Esophagus squamous epithelium (tissue), 5 donors: Measurements from ENCODE around the gene ZMYND10. TPM values are rescaled to one million over a fixed set of nuclear protein-coding genes. Genes with fewer than 3 reads are reported as not detected.
A peak's percentile ranks its signal among the peaks of the same experiment; 100 is the strongest.
"Not testable (repeated sequence)": the region's sequence is repeated elsewhere in the genome, so short reads cannot be mapped to it uniquely, and the experiment has no call there.

Source experiments
- DNase-seq: peaks from one replicate; lab custom pipeline; 2025; lab: John Stamatoyannopoulos, UW
- H3K27ac ChIP-seq, 4 donors: fragments of 200-600 bp; sonication (generic); one replicate each; pipeline ENCODE4 v1.5.1; 2016 to 2019; ENCODE audit warnings: mild to moderate bottlenecking in 1 of 4
- H3K27me3 ChIP-seq, 4 donors: fragments of 200-600 bp; sonication (generic); 1 replicate in 3 of 4; 2 replicates in 1 of 4; pipeline versions ENCODE4 v1.5.1 to v1.6.0; 2017 to 2021; ENCODE audit warnings: antibody characterized with exemption in 1 of 4
- H3K36me3 ChIP-seq, 3 donors: fragments of 200-600 bp; sonication (generic); one replicate each; pipeline ENCODE4 v1.5.1; 2016 to 2019
- H3K4me1 ChIP-seq, 3 donors: fragments of 200-600 bp; sonication (generic); one replicate each; pipeline ENCODE4 v1.5.1; 2017 to 2019
- H3K4me3 ChIP-seq, 4 donors: fragments of 200-600 bp; sonication (generic); 1 replicate in 3 of 4; 2 replicates in 1 of 4; pipeline ENCODE4 v1.5.1; 2016 to 2019; ENCODE audit warnings: mild to moderate bottlenecking in 2 of 4, moderate library complexity in 1 of 4
- H3K9me3 ChIP-seq, 3 donors: fragments of 200-600 bp; sonication (generic); one replicate each; pipeline ENCODE4 v1.5.1; 2016 to 2019
- POLR2A ChIP-seq, 4 donors: fragments of 450-650 bp; IDR thresholded peaks; one replicate each; pipeline ENCODE4 v1.6.1; 2017; ENCODE audit warnings: antibody characterized with exemption in 4 of 4, mild to moderate bottlenecking in 4 of 4, moderate library complexity in 3 of 4
- WGBS, 2 donors: methylation state at CpG; one replicate each; pipeline ENCODE4 v1.1.5; 2018; 5-methylcytosine and 5-hydroxymethylcytosine counted together
- intact Hi-C: fragments of 100-400 bp; cut with DNase I; formaldehyde crosslinking; loops from one replicate; pipeline ENCODE4 v1.15.0; 2022
- total RNA-seq, 4 donors: library from RNA; depleted of rRNA; stranded (reverse); fragments of >200 nt; gene quantifications; one replicate each; pipeline ENCODE4 v1.1.0, GENCODE V29; 2016
- TF ChIP-seq, protein P1 (sequence below), 6 experiments: fragments of 450-650 bp in 4 of 6; fragments of 200-600 bp in 2 of 6; sonication (generic) in 2 of 6; IDR thresholded peaks; one replicate each; pipeline ENCODE4 v1.5.1; 2016 to 2019; ENCODE audit warnings: antibody characterized with exemption in 6 of 6, mild to moderate bottlenecking in 4 of 6, moderate library complexity in 4 of 6
- donor health status: DM: yes; HTN: yes; CAD: no.

ZMYND10 gene
- total RNA-seq, 4 donors from 2014 or later, result 1.1 TPM; not detected in 3

DNA sequence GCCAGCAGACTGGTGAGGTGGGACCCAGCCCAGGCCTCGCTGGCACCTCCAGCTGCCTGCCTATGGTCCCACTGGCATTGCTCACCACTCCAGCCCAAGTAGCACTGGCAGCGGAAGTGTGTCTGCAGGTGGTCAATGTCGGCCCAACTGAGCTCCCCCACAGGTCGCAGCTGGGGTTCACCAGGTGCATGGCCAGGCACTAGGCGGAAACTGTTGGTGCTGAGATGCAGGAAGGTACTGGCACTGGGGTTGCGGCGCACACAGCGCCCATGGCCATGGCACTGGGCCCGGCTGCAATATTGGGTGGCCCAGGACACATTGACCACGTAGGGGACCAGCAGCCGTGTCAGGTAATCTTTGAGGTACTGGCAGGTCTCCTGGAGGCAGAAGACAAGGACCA lies 27.4 kb downstream of the ZMYND10 start:
- Histone ChIP-seq H3K27ac (peak overlapping the region; percentile 93 to 98 (median 96)), H3K4me3 (peak overlapping the region in 2 of 4 donors; percentile 91 to 98), H3K4me1 (peaks cover 58 to 93% (median 63%) of the 10 kb centered on the region in 3 donors), H3K36me3 (peaks cover 0 to 39% (median 11%) of the 10 kb centered on the region in 3 donors), H3K27me3 (no peaks in the 10 kb centered on the region), H3K9me3 (no peaks in the 10 kb centered on the region)
- 72% methylated on average over 7 of the region's 11 CpGs; no CpG with 5 or more reads in 1 of the 2 donors for WGBS, 2 donors
- TF ChIP-seq, protein P1, sequence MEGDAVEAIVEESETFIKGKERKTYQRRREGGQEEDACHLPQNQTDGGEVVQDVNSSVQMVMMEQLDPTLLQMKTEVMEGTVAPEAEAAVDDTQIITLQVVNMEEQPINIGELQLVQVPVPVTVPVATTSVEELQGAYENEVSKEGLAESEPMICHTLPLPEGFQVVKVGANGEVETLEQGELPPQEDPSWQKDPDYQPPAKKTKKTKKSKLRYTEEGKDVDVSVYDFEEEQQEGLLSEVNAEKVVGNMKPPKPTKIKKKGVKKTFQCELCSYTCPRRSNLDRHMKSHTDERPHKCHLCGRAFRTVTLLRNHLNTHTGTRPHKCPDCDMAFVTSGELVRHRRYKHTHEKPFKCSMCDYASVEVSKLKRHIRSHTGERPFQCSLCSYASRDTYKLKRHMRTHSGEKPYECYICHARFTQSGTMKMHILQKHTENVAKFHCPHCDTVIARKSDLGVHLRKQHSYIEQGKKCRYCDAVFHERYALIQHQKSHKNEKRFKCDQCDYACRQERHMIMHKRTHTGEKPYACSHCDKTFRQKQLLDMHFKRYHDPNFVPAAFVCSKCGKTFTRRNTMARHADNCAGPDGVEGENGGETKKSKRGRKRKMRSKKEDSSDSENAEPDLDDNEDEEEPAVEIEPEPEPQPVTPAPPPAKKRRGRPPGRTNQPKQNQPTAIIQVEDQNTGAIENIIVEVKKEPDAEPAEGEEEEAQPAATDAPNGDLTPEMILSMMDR (IDR thresholded peaks at IDR 0.05), result no peak
- TF ChIP-seq POLR2A (IDR thresholded peaks at IDR 0.05), result no peak
- intact Hi-C loops, result no loop called here
- no peak for DNase-seq

DNA sequence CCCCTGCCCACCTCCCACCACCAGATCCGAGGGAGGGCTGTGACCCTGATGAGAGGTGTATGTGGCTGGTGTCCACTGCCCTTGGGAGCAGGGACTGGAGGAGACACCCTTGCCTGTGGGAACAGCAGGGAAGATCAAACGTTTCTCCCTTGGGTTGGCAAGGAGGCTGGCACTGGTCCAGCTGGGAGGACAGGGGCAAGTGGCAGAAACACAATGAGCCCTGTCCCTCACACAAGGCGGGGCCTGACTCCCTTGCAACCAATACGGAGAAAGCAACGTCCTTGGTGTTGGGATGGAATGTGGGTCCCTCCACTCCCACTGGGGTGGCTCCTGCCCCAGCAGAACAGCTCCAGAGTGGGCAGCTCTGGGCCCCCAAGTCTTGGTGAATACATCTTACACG lies 28.2 kb downstream of the ZMYND10 start:
- Histone ChIP-seq H3K4me1 (peaks cover 51 to 90% (median 56%) of the 10 kb centered on the region in 3 donors), H3K4me3 (peak overlapping the region in 2 of 4 donors; percentile 19 to 91)

DNA sequence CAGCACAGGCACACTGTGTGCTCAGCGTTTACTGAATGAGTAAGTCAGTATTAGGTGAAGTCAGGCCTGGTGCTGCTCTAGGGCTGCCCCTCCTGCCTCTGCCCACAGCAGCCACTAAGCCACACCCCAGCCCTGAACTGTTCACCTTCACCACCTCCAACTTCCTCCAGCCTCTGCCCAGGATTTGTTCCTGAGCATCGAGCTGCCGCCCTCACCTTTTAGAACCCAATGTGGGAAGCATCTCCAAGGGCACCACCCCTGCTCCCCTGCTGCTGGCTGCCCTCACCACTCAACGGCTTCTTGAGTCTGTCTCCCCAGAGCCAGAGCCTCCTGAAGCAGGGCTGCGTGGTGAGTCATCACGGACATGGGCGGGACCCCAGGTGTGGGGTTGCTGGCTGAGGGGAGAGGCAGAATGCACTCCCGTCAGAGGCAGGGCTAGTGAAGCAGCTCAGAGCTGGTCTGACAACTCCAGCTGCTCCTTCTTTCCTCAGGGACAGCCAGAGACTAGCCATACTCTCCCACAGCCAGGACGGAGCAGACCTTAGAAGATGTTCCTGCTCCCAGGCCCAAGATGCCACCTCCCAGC lies 28.8 kb downstream of the ZMYND10 start:
- Histone ChIP-seq H3K27ac (peak overlapping the region; percentile 93 to 98 (median 96)), H3K27me3 (no peaks in the 10 kb centered on the region), H3K4me3 (peak overlapping the region in 2 of 4 donors; percentile 6 to 19), H3K9me3 (no peaks in the 10 kb centered on the region), H3K36me3 (peaks cover 0 to 39% (median 11%) of the 10 kb centered on the region in 3 donors), H3K4me1 (peaks cover 46 to 90% (median 51%) of the 10 kb centered on the region in 3 donors)
- intact Hi-C loops, result no loop called here
- WGBS, 2 donors, result 27 to 38% methylated on average over 2 to 4 of the region's 9 CpGs
- DNase-seq, result no peak
- TF ChIP-seq POLR2A (IDR thresholded peaks at IDR 0.05), result peak in 3 of 4 donors; percentile 60 to 73 (median 64)
- TF ChIP-seq, protein P1 (IDR thresholded peaks at IDR 0.05), result peak in 1 of 6 experiments; percentile 16

More for the DNA sequence above, 28.2 kb downstream of the ZMYND10 start:
- TF ChIP-seq, protein P1 (IDR thresholded peaks at IDR 0.05), result no peak
- TF ChIP-seq POLR2A (IDR thresholded peaks at IDR 0.05), result no peak
- peak overlapping the region; percentile 93 to 98 (median 96) for H3K27ac ChIP-seq
- no peaks in the 10 kb centered on the region for H3K27me3 ChIP-seq
- no peaks in the 10 kb centered on the region for H3K9me3 ChIP-seq
- peaks cover 0 to 39% (median 11%) of the 10 kb centered on the region in 3 donors for H3K36me3 ChIP-seq
- intact Hi-C loops, result no loop called here
- no peak for DNase-seq
- WGBS, 2 donors, result 40 to 71% methylated on average over 1 of the region's 6 CpGs

DNA sequence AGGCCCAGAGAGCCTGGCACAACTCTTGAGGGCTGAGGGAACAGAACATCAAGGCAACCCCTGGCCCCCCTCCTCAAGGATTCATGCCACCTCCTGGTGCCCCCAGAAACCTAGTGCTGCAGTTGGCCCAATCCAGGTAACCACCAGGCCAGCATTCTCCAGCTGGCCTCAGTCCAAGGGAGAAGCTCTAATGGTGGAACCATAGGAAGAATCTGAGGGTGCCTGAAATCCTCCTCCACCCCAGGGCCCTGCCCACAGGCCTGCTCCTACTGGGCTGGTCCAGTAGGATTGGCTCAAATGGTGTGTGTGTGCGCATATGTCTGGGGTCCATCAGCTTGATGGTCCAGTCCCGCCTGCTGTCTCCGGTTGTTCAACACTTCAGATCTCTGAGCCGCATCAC lies 30.7 kb downstream of the ZMYND10 start:
- H3K36me3 ChIP-seq, result peaks cover 0 to 35% (median 11%) of the 10 kb centered on the region in 3 donors
- WGBS, 2 donors, result 93 to 96% methylated on average over 4 of the region's 4 CpGs
- peaks cover 36 to 88% (median 42%) of the 10 kb centered on the region in 3 donors for H3K4me1 ChIP-seq
- peak overlapping the region; percentile 0 to 98 (median 44) for H3K27ac ChIP-seq
- no peaks in the 10 kb centered on the region for H3K9me3 ChIP-seq
- intact Hi-C loops, result no loop called here
- no peaks in the 10 kb centered on the region for H3K27me3 ChIP-seq
- H3K4me3 ChIP-seq, result no peak overlapping the region
- DNase-seq, result no peak
- TF ChIP-seq, protein P1 (IDR thresholded peaks at IDR 0.05), result no peak
- TF ChIP-seq POLR2A (IDR thresholded peaks at IDR 0.05), result no peak

DNA sequence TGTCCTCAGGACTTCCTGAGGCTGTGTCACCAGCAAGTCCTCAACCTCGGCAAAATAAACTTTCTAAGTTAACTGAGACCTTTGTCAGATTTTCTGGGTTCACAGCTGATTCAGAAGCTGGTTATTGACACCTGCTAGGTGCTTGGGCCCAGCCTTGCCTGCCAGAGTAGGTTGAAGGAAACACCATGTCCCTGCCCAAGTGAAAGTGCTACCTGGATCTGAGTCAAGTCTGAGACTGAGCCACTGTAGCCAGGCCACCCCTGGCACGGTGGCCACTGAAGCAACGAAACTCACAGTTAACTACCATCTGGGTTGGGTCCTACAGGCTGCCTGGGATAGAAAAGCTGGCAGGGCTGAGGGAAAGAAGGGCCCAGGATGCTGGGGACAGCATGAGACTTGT lies 31.2 kb downstream of the ZMYND10 start:
- no peak for DNase-seq
- Histone ChIP-seq H3K9me3 (no peaks in the 10 kb centered on the region), H3K4me1 (peaks cover 31 to 88% (median 38%) of the 10 kb centered on the region in 3 donors), H3K27me3 (no peaks in the 10 kb centered on the region), H3K4me3 (no peak overlapping the region), H3K27ac (peak overlapping the region; percentile 0 to 98 (median 44)), H3K36me3 (peaks cover 0 to 30% (median 11%) of the 10 kb centered on the region in 3 donors)
- intact Hi-C loops, result no loop called here
- 73 to 75% methylated on average over 1 of the region's 3 CpGs for WGBS, 2 donors
- TF ChIP-seq POLR2A (IDR thresholded peaks at IDR 0.05), result no peak
- TF ChIP-seq, protein P1 (IDR thresholded peaks at IDR 0.05), result no peak

DNA sequence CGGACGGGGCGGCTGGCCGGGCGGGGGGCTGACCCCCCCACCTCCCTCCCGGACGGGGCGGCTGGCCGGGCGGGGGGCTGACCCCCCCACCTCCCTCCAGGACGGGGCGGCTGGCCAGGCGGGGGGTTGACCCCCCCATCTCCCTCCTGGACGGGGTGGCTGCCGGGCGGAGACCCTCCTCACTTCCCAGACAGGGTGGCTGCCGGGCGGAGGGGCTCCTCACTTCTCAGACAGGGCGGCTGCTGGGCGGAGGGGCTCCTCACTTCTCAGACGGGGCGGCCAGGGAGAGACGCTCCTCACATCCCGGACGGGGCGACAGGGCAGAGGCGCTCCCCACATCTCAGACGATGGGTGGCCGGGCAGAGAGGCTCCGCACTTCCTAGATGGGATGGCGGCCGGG lies 33.5 kb downstream of the ZMYND10 start:
- intact Hi-C loops, H3K4me3 ChIP-seq, H3K9me3 ChIP-seq, H3K36me3 ChIP-seq, H3K27ac ChIP-seq, DNase-seq, H3K27me3 ChIP-seq: not testable (repeated sequence)
- peaks cover 8 to 65% (median 15%) of the 10 kb centered on the region in 3 donors for H3K4me1 ChIP-seq
- no CpG with 5 or more reads among the region's 32 CpGs for WGBS, 2 donors
